Natural killer cell (primary cell): Measurements from ENCODE around the gene MISP. TPM values are rescaled to one million over a fixed set of nuclear protein-coding genes. Genes with fewer than 3 reads are reported as not detected.

Experiments
- ATAC-seq, 3 donors: fragments of 150-1000 bp in 2 of 3; fragments of 200-7000 bp in 1 of 3; cut with Tn5 transposase; 1 replicate in 1 of 3; 2 replicates in 2 of 3; pipeline ENCODE4 v1.10.0; 2021; ENCODE audit warnings: mild to moderate bottlenecking in 2 of 3, moderate library complexity in 2 of 3
- DNase-seq, 2 donors: peaks; one replicate each; pipeline versions ENCODE4 v3.0.0 to v3.0.0-alpha.2; 2013 to 2021; ENCODE audit warnings: mixed read lengths in 1 of 2
- H3K27ac ChIP-seq: one replicate; pipeline ENCODE4 v1.5.1; 2013; ENCODE audit warnings: mild to moderate bottlenecking, low read length
- H3K27me3 ChIP-seq: one replicate; pipeline ENCODE4 v1.6.1; 2013; ENCODE audit warnings: low read length; ENCODE audit not compliant: control insufficient read depth, insufficient read depth
- H3K36me3 ChIP-seq: one replicate; pipeline ENCODE4 v1.6.1; 2013; ENCODE audit warnings: low read length; ENCODE audit not compliant: control insufficient read depth, insufficient read depth
- H3K4me1 ChIP-seq: one replicate; pipeline ENCODE4 v1.6.1; 2013; ENCODE audit warnings: low read length; ENCODE audit not compliant: control insufficient read depth, insufficient read depth
- H3K4me3 ChIP-seq: one replicate; pipeline ENCODE4 v1.5.1; 2013; ENCODE audit warnings: low read length
- H3K9me3 ChIP-seq: one replicate; pipeline ENCODE4 v1.6.1; 2013; ENCODE audit warnings: low read length; ENCODE audit not compliant: control insufficient read depth, insufficient read depth
- H3K27ac Mint-ChIP-seq, 2 donors: one replicate each; pipeline ENCODE4 v1.8.0; 2022; ENCODE audit warnings: mild to moderate bottlenecking in 2 of 2, mixed read lengths in 2 of 2, moderate library complexity in 1 of 2
- H3K27me3 Mint-ChIP-seq, 2 donors: one replicate each; pipeline ENCODE4 v1.8.0; 2022; ENCODE audit warnings: low read depth in 2 of 2, mixed read lengths in 2 of 2
- H3K36me3 Mint-ChIP-seq: one replicate; pipeline ENCODE4 v1.8.0; 2022; ENCODE audit warnings: mixed read lengths
- H3K4me1 Mint-ChIP-seq, 2 donors: one replicate each; pipeline ENCODE4 v1.8.0; 2022; ENCODE audit warnings: mixed read lengths in 2 of 2
- H3K4me3 Mint-ChIP-seq: one replicate; pipeline ENCODE4 v1.8.0; 2022; ENCODE audit warnings: mild to moderate bottlenecking, moderate library complexity, mixed read lengths
- H3K9me3 Mint-ChIP-seq, 2 donors: one replicate each; pipeline ENCODE4 v1.8.0; 2022; ENCODE audit warnings: mixed read lengths in 2 of 2
- WGBS: methylation state at CpG from one replicate; pipeline ENCODE4 v1.1.7; 2013; ENCODE audit warnings: missing lambda C conversion rate; ENCODE audit not compliant: insufficient coverage; 5-methylcytosine and 5-hydroxymethylcytosine counted together
- intact Hi-C: fragments of 100-400 bp; cut with micrococcal nuclease; formaldehyde crosslinking; loops from one replicate; pipeline ENCODE4 v1.14.2; 2022
- total RNA-seq, 4 donors: library from RNA; stranded (reverse); fragments of 120-200 nt in 1 of 4; gene quantifications; one replicate each; pipeline versions ENCODE4 v1.2.3 to v1.2.4, GENCODE V29; 2013 to 2022
- TF ChIP-seq, protein P1 (sequence below): fragments of 200-600 bp; IDR thresholded peaks from one replicate; pipeline ENCODE4 v1.8.0; 2022; ENCODE audit warnings: antibody characterized with exemption

The MISP gene
- total RNA-seq, 3 donors from 2014 or later (not counting 1 experiment from before 2014, with no cell fraction given): not detected

GRCh38 chr19:764301-764700, 13.4 kb downstream of the MISP start:
- TF ChIP-seq, protein P1, sequence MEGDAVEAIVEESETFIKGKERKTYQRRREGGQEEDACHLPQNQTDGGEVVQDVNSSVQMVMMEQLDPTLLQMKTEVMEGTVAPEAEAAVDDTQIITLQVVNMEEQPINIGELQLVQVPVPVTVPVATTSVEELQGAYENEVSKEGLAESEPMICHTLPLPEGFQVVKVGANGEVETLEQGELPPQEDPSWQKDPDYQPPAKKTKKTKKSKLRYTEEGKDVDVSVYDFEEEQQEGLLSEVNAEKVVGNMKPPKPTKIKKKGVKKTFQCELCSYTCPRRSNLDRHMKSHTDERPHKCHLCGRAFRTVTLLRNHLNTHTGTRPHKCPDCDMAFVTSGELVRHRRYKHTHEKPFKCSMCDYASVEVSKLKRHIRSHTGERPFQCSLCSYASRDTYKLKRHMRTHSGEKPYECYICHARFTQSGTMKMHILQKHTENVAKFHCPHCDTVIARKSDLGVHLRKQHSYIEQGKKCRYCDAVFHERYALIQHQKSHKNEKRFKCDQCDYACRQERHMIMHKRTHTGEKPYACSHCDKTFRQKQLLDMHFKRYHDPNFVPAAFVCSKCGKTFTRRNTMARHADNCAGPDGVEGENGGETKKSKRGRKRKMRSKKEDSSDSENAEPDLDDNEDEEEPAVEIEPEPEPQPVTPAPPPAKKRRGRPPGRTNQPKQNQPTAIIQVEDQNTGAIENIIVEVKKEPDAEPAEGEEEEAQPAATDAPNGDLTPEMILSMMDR: no peak
- Mint-ChIP-seq H3K27me3 (no peaks in the 10 kb centered on the region), H3K4me1 (no peaks in the 10 kb centered on the region), H3K36me3 (no peaks in the 10 kb centered on the region), H3K27ac (no peak overlapping the region), H3K9me3 (peaks cover 0 to 3% of the 10 kb centered on the region in 2 donors), H3K4me3 (no peak overlapping the region)
- intact Hi-C loops: no loop called here
- Histone ChIP-seq H3K27ac (no peak overlapping the region), H3K9me3 (no peaks in the 10 kb centered on the region), H3K4me3 (no peak overlapping the region), H3K36me3 (no peaks in the 10 kb centered on the region), H3K4me1 (no peaks in the 10 kb centered on the region), H3K27me3 (no peaks in the 10 kb centered on the region)
- ATAC-seq (no peak), DNase-seq (no peak)
- 88% methylated on average over 12 of the region's 12 CpGs for WGBS

DNA sequence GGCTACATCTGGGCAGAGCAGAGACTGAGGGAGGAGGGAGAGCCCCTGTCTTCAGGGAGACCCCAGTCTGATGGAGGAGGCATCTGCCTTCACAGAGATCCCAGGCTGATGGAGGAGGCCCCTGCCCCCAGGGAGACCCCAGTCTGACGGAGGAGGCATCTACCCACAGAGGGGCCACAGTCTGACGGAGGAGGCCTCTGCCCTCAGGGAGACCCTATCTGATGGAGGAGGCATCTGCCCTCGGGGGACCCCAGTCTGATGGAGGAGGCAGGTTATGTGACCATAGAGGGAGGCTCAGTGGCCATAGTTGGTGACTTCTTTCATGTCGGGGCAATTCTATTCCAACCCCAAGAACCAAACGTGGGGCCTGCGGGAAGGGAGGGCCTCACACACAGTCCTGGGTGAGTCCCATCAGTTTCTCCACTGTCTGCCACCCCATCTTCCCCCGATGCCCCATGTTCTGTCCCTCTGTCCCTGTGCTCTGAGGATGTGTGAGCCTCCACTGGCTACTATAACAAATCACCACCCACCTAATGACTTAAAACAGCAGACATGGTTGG, 14.3 kb downstream of the MISP start:
- Histone ChIP-seq H3K27ac (no peak overlapping the region), H3K9me3 (no peaks in the 10 kb centered on the region), H3K36me3 (no peaks in the 10 kb centered on the region), H3K4me3 (no peak overlapping the region), H3K27me3 (no peaks in the 10 kb centered on the region), H3K4me1 (peaks cover 2% of the 10 kb centered on the region)
- ATAC-seq (no peak), DNase-seq (no peak)
- Mint-ChIP-seq H3K36me3 (no peaks in the 10 kb centered on the region), H3K9me3 (no peaks in the 10 kb centered on the region), H3K4me3 (no peak overlapping the region), H3K27me3 (no peaks in the 10 kb centered on the region), H3K27ac (no peak overlapping the region), H3K4me1 (no peaks in the 10 kb centered on the region)
- 85% methylated on average over 7 of the region's 7 CpGs for WGBS
- intact Hi-C loops: no loop called here
- TF ChIP-seq, protein P1: no peak

- TF ChIP-seq, protein P1: no peak
- no peak overlapping the region for H3K27ac ChIP-seq
- no peaks in the 10 kb centered on the region for H3K4me1 Mint-ChIP-seq
- H3K27me3 ChIP-seq: peaks cover 2% of the 10 kb centered on the region
- H3K4me3 ChIP-seq: no peak overlapping the region
- no peaks in the 10 kb centered on the region for H3K9me3 ChIP-seq
- H3K36me3 Mint-ChIP-seq: no peaks in the 10 kb centered on the region
- intact Hi-C loops: no loop called here
- H3K27me3 Mint-ChIP-seq: peaks cover 0 to 2% of the 10 kb centered on the region in 2 donors
- DNase-seq (no peak), ATAC-seq (no peak)
- no peaks in the 10 kb centered on the region for H3K36me3 ChIP-seq
- peaks cover 6% of the 10 kb centered on the region for H3K4me1 ChIP-seq
- no peak overlapping the region for H3K4me3 Mint-ChIP-seq
- 87% methylated on average over 14 of the region's 14 CpGs for WGBS
- no peak overlapping the region for H3K27ac Mint-ChIP-seq
- H3K9me3 Mint-ChIP-seq: no peaks in the 10 kb centered on the region
These were observed 17.5 kb downstream of the MISP start for GRCh38 chr19:768424-768823.

DNA sequence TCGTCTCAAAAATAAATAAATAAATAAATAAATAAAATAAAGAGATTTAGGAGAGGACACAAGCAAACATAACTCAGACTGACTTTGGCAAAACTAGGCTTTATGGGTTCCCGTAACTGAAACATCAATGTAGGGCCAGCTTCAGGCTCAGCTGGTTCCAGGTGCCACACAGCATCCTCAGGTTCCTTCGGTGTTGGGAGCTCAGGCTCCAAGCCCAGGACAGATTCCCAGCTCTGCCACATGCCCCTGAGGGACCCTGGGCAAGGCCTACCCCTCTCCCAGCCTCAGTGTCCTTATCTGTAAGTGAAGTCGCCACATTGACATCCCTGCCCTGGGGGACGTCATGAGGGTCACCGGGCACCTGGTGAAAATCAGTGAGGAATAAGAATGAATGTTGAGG, 18.7 kb downstream of the MISP start:
- Histone ChIP-seq H3K4me3 (no peak overlapping the region), H3K4me1 (peaks cover 6% of the 10 kb centered on the region), H3K9me3 (no peaks in the 10 kb centered on the region), H3K27ac (no peak overlapping the region), H3K36me3 (no peaks in the 10 kb centered on the region), H3K27me3 (peaks cover 2% of the 10 kb centered on the region)
- TF ChIP-seq, protein P1: no peak
- Mint-ChIP-seq H3K4me1 (no peaks in the 10 kb centered on the region), H3K4me3 (no peak overlapping the region), H3K36me3 (no peaks in the 10 kb centered on the region), H3K27me3 (peaks cover 0 to 2% of the 10 kb centered on the region in 2 donors), H3K9me3 (no peaks in the 10 kb centered on the region), H3K27ac (no peak overlapping the region)
- no peak for DNase-seq
- no peak for ATAC-seq
- 76% methylated on average over 5 of the region's 6 CpGs for WGBS
- intact Hi-C loops: loop anchor here (2.0 to 10.0 kb wide), 2 partner anchors 151 to 215 kb away; partner anchors contain the start of gene WDR18
